ENCODE measurements around the gene DOK1.

Gene DOK1

GRCh38 chr2:74525717-74526648 is 28.5 kb upstream of the DOK1 start, which contains the start of gene DQX1:
TSS of gene DQX1 (minus strand) at chr2:74526231. CDS start at chr2:74525729, 502 bp downstream.
- DNase-seq, result peak; percentile 78

- DNase-seq, result no peak
Measured at GRCh38 chr2:74526649-74527230, 27.8 kb upstream of the DOK1 start.

- DNase-seq, result no peak
Measured at GRCh38 chr2:74527741-74528140, 26.8 kb upstream of the DOK1 start.

GRCh38 chr2:74528600-74529356 is 25.7 kb upstream of the DOK1 start:
- no peak for DNase-seq

GRCh38 chr2:74529357-74530238 is 24.9 kb upstream of the DOK1 start, which contains the start of the genes AUP1 and HTRA2:
TSS of gene AUP1 (minus strand) at chr2:74529706. CDS start at chr2:74529629, 77 bp downstream.
TSS of gene HTRA2 (plus strand) at chr2:74529933. CDS start at chr2:74530007, 74 bp downstream.
- peak; percentile 90 for DNase-seq

GRCh38 chr2:74530239-74531187 is 24.0 kb upstream of the DOK1 start:
- no peak for DNase-seq

- DNase-seq, result no peak
Measured at GRCh38 chr2:74531666-74532065, 22.9 kb upstream of the DOK1 start.

GRCh38 chr2:74532222-74532621 is 22.3 kb upstream of the DOK1 start:
- no peak for DNase-seq

GRCh38 chr2:74533464-74533863 is 21.1 kb upstream of the DOK1 start:
- no peak for DNase-seq

GRCh38 chr2:74534411-74534810 is 20.1 kb upstream of the DOK1 start:
- no peak for DNase-seq

- DNase-seq, result no peak
Measured at GRCh38 chr2:74535440-74535965, 19.0 kb upstream of the DOK1 start.

GRCh38 chr2:74536166-74536950 is 18.2 kb upstream of the DOK1 start:
- DNase-seq, result no peak

GRCh38 chr2:74537140-74537539 is 17.4 kb upstream of the DOK1 start:
- no peak for DNase-seq

GRCh38 chr2:74538881-74539339 is 15.6 kb upstream of the DOK1 start:
- DNase-seq, result no peak

GRCh38 chr2:74540291-74540690 is 14.2 kb upstream of the DOK1 start:
- DNase-seq, result no peak

GRCh38 chr2:74542978-74543377 is 11.5 kb upstream of the DOK1 start:
- DNase-seq, result no peak

- no peak for DNase-seq
Measured at GRCh38 chr2:74544634-74545033, 9.9 kb upstream of the DOK1 start.

- no peak for DNase-seq
Measured at GRCh38 chr2:74546004-74546403, 8.5 kb upstream of the DOK1 start.

GRCh38 chr2:74548285-74548899 is 6.1 kb upstream of the DOK1 start:
- DNase-seq, result no peak

Data from SIG-M5 (cell line).